HG02798 (cell line): Measurements from ENCODE around the gene SNX2.

Experiments used
- ATAC-seq: cut with Tn5 transposase; IDR thresholded peaks from one replicate; pipeline ENCODE4 v1.9.1; 2021; ENCODE audit warnings: mild to moderate bottlenecking; ENCODE audit not compliant: unreplicated experiment, poor library complexity

SNX2 gene

DNA sequence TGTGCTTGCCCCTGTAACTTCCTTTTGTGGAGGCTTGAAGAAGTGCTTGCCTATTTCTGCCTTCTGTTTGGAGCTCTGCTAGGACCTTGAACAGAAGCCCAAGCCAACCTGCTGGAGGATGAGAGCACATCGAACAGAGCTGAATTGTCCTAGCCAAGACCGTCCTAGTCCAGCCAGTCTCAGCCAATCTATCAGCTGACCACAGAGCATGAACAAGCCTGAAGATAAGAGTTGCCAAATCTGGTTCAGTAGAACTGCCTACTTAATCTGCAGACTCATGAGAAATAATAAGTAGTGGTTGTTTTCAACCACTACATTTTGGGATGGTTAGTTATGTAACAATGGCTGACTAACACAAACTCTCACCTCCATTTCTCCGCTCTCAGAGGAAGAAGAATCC is 4.4 kb upstream of the SNX2 start:
- ATAC-seq: no peak

DNA sequence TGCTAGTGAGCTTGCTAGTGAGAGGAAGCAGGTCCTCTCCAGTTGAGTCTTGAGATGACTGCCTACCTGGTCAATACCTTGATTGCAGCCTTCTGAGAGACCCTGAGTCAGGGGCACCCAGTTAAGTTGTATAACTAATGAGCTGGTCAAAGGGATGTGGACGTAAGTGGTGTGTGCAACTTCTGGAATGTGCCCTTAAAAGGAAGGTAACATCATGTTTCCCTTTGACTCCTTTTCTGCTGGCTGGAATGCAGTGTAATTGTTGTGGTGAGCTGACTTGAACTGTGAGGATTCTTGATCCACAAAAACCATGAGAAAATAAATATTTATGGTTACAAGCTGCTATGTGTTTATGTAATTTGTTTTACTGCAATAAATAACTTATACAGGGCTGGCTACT is 2.4 kb upstream of the SNX2 start:
- no peak for ATAC-seq

DNA sequence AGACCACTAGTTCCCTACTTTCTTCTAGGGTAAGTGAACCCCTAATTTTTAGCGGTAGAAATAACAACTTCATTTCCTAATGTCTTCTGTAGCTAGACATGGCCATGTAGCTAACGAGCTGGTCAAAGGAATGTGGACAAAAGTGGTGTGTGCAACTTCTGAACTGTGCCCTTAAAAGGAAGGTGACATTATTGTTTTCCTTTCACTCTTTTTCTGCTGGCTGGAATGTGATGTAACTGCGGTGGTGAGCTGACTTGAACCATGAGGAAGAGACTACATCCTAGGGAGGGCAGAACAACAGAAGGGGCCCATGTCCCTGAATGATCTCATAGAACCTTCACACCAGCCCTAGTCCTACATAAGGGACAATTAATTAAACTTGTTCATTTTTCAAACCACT is 1.3 kb upstream of the SNX2 start:
- ATAC-seq: no peak

DNA sequence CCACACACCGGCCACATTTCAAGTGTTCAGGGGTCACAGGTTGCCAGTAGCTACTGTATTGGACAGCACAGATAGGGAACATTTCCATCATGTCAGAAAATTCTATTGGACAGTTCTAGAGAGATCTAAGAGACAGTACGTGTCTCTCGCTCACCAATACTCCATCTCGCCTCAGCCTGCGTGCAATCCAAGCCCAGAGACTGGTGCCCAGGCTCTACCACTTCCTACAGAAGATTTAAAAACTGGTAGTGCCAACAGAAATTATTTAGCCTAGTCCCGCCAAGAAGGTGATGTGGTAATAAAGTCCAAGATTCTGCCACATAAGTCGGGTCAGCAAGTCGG is 390 bp upstream of the SNX2 start:
- peak; percentile 23 for ATAC-seq

DNA sequence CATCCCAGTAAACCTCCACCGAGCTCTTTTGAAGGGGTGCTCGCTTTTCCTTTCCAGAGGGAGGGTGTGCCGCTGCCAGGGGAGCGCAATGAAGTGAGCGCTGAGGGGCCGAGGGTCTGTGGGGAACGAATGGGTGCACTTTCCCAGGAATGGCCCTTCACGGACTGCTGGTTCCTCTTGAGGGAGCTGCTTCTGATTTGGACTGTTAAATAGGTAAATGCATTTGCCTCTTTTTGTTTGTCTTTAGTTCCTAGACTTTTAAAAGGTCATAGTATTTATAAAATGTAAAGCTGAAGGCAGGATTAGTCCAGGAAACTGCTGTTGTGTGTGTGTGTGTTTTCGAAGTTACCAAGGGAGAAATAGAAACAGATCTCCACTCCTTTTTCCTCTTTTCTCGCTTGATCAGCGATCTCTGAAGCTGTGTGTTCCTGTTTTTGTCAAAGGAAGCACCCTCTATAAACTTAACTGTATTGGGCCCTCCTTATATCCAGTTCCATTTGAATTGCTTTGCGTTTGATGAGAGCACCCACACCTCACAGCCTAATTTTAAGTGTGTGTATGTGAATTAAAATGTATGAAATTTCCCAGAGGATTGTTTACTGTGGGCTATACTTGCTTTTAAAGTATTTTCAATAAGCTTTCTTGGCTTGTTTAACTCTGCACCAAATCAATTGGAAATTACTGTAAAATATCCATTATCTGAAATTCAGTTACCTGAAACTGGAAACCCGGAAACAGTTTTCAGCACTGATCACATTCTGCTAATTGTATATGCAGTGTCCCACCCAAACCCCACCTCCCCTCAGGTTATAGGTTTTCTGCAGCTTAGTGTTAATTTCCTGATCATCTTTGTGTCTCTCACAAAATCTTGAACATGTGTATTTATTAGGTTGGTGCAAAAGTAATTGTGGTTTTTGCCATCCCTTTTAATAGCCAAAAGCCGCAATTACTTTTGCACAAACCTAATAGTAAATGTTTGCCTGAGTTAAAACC is 966 bp downstream of the SNX2 start:
- no peak for ATAC-seq

DNA sequence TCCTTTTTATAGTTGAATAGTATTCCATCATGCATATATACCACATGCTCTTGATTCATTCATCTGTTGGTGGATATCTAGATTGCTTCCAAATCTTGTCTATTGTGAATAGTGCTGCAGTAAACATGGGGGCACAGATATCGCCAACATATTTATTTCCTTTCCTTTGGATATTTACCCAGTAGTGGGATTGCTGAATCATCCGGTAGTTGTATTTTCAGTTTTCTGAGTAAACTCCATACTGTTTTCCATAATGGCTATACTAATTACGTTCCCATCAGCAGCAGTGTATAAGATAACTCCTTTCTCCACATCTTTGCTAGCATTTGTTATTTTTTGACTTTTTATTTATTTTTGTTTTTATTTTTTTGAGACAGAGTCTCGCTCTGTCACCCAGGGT is 3.3 kb downstream of the SNX2 start:
- ATAC-seq: no peak

DNA sequence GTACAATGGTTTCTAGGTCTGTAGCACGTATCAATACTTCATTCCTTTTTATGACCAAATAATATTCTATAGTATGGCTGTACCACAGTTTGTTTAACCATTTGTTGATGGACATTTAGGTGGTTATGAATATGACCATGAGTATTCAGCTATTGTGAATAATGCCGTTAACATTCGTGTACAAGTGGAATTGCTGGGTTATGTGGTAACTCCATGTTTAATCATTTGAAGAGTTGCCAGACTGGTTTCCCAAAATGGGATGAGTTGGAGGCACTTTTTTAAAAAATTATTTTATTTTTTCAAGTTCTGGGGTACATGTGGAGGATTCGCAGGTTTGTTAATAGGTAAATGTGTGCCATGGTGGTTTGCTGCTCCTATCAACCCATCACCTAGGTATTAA is 4.6 kb downstream of the SNX2 start:
- no peak for ATAC-seq

DNA sequence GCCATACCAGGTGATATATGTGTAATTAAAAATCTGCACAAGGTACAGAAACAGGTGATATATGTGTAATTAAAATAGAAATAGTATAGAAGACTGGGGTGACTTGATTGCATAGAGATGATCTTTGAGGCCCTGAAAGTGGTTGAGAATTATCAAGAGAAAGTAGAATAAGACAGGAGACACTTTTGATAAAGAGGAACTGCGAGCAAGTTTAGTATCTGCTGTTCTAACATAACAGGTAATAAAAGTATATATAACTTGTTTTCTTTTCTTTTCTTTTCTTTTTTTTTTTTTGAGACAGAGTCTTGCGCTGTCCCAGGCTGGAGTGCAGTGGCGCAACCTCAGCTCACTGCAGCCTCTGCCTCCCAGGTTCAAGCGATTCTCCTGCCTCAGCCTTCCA is 5.4 kb downstream of the SNX2 start:
- no peak for ATAC-seq

DNA sequence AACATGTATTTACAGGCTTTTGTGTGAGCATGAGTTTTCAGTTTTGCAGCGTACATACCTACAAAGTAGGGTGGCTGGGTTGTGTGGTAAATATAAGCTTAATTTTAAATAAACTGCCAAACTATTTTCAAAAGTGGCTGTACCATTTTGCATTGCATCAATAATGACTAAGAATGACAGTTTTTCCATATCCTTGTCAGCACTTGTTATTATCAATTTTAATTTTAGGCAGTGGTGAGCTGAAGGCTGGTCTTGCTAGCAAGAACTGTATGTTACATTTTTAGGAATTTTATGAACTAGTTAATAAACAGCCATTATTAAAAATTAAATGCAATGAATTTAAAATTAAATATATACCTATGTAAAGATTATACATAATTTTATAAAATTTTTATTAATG is 6.6 kb downstream of the SNX2 start:
- ATAC-seq: no peak

DNA sequence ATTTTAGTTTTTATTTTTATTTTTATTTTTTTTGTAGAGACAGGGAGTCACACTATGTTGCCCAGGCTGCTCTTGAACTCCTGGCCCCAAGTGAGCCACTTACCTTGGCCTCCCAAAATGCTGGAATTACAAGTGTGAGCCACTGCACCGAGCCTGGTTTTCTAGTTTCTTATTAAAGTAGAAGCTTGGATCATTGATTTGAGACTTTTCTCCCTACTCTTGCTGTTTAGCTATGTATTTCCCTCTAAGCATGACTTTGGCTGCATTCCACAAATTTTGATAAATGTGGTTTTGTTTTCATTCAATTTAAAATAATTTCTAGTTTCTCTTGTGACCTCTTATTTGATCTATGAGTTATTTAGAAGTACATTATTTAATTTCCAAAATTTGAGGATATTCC is 10.4 kb downstream of the SNX2 start:
- ATAC-seq: no peak

DNA sequence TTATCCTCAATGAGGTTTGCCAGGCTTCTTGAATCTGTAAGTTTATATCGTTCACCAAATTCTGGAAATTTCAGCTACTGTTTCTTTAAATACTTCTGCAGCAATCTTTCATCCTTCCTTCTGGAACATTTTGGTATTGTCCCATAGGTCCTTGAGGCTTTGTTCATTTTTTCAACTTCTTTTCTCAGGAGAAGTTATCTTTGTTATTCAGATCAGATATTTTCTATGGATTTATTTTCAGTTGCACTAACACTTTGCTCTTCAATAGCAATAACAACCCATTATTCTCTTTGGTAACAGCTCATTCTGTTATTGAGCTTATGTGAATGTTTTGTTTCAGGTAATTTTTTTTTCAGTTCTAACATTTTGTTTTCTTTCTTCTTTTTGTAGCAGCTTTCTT is 13.5 kb downstream of the SNX2 start:
- no peak for ATAC-seq

DNA sequence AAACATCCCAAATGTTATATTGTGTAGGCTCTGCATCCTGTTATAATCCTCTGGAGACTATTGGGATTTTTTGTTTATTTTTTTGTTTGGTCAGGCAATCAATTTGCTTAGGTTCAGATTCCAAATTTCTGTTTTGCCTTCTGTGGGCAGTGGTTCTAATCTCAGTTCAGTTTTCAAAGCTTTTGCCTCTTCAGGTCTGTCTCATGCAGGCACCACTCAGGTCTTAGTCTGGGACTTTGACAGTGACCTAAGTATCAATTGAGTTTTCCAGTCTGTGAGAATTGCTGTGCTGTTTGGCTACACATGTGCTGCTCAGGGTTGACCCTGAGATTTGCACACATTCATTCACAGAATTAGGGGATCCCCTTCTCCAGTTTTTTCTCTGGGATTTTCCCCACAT is 14.1 kb downstream of the SNX2 start:
- ATAC-seq: no peak

DNA sequence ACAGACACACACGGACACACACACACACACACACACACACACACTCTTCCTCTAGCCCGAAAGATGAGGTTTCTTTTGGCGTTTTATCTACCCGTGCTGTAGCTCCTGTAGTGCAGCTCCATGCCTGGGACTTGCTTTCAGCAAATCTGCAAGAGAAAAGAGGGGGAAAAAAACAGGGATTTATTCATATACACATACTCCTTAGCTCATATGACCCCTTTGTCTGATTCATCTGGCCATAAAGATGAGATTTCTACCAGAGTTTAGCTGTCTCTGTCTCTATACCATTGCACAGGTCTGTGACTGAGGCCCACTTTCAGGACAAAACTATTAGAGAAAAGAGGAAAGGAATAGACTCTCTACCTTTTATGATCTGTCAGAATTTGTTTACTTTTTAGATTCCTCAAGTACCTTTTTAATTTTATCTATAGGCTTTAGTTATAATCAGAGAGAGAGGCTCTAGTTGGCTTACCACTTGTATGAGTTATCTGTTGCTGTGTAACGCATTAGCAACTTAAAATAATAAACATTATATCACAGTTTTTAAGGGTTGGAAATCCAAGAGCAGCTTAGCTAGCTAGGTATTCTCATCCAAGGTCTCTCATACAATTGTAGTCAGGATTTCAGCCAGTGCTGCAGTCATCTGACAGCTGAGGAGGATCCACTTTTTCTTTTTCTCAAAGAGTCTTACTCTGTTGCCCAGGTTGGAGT is 14.7 kb downstream of the SNX2 start:
- ATAC-seq: no peak

DNA sequence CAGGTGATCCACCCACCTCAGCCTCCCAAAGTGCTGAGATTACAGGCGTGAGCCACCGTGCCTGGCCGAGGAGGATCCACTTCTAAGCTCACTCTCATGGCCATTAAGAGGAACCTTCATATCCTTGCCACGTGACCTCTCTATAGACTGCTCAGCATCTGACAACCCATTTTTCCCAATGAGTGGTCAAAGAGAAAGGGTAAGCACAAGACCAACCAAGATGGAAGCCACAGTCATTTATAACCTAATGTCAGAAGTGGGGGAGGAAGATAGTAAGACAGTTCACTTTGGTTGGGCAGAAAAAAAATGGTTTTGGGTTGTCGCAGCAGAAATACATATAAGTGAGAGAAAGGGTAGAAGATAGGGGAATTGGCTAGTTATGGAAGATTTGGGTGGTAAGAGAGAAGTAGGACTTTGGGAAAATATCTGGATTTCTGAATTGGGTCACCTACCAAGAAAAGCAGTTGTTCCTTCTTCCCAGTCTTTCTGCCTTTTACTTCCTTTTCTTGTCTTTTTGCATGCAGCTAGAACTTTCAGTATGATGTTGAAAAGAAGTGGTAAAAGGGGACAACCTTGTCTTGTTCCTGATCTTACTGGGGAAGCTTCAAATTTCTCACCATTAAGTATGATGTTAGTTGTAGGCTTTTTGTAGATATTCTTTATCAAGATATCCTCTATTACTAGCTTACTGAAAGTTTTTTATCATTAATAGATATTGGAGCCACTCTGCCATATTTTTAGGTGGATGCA is 15.6 kb downstream of the SNX2 start:
- no peak for ATAC-seq

DNA sequence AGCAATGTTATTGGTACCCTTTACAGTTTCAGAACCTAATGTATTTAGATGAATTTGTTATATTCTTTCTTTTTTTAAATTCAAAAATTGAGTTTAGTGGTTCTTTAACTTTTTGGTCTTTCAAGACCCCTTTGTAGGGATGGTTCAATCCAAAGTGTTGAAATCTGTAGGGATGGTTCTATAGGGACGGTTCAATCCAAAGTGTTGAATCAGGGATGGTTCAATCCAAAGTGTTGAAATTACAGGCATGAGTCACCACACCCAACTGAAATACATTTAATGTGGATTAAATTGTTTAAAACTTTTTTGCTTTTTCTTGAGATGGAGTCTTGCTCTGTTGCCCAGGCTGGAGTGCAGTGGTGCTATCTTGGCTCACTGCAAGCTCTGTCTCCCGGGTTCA is 30.6 kb downstream of the SNX2 start:
- ATAC-seq: no peak

DNA sequence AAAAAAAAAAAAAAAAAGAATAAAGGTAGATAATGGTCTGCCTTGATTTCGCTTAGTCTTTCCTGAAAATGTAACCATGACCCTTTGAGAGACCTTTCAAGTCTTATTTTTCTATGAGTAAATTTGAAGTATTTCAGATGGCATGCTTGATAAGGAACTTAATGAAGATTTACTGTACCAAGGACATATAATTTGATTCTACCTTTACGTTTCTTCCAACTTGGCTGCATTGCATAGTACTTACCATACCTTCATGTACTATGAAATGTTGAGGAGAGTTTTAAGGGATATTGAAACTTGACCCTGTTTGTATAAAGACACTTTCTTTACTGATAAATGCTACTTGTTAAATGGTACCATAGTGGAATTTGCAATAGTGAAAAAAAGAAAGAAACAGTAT is 35.5 kb downstream of the SNX2 start:
- ATAC-seq: no peak

DNA sequence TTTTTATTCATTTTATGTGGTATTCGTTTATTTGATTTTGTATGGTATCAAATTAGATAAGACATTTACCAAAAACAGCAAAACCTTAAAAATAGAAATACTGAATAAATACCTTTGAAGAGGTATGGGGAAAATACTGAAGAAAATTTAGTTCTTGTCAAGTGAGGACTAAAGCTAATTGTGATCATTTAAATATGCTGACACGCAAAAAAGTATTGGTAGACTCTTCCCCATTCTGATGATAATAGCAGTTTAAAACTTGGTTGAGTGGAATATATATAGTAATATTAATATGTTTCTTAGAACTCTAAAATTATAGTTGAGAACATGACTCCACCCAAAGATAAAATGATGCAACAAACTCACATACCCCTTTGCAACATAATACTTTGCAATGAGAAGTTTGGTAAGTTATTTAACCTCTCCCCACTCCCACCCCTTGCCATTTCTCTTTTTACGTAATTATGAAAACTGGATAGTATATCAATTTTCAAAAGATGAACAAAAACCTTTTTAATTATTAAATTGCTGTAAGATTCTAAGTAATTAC is 40.4 kb downstream of the SNX2 start:
- no peak for ATAC-seq

DNA sequence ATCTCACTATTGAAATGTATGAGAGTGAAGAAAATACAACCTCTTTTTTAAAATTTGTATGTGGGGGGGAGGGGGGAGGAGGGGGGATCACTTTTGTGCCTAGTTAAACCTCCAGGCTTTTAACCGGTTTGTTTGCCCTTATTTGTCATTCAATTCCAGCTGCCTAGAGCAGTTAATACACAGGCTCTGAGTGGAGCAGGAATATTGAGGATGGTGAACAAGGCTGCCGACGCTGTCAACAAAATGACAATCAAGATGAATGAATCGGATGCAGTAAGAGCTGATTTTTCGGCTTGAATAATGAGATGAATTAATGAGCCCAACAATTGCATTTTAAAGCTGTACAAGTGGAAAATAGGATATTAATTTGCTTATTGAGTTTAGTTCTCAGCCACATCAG is 41.9 kb downstream of the SNX2 start:
- no peak for ATAC-seq

DNA sequence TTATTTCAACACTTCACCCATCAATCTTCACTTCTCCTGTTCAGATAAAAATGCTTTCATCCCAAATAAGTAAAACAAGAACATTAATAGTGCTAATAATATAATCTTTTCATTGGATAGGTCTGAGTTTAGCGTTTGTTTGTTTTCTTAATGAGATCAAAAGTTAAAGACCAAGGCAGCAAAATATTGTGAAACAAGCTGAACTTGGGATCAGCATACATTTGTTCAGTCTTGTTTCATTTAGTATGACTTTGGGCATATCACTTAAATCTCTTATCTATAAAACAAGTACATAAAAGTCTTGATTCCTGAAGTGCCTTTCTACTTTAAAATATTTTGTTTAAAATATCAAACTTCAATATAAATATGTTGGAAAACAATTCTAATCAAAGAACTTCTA is 57.1 kb downstream of the SNX2 start:
- no peak for ATAC-seq

DNA sequence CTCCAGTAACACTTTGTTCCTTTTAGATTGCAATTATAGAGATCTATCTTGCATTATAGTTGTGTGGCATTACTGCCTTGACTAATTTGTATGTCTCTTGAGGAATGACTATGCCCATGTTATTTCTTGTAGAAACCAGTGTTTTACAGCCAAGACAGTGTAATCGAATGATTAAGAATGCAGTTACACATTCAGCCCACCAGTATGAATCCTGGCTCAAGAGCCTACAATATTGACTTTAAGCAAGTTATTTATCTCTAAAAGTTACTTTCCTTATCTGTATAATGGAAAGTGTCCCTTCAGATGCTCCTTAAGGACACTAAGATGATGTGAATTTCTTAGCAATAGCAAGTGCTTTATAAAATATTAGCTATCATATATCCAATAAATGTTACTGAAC is 60.8 kb downstream of the SNX2 start:
- ATAC-seq: no peak

DNA sequence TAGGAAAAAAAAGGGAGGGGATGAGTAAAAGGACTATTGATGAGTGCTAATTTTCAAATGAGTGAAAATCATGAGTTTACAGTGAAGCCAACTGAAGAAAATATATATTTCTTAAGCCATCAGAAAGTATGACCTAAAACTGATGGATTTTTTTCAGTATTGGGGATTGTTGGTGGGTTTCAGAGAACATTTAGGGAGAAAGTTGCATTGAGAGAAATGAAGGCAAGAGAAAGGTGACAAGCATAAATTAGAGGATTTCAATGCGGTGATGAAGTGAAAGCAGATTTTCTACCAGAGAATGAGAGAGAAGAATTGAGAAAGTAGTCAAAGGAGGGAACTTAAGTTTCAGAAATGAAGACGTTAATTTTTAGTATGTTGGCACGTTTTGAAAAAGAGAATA is 62.1 kb downstream of the SNX2 start:
- ATAC-seq: no peak
